NCI-H345 treated with DMSO at 0.1 percent for 48 hours (cell line): Measurements from ENCODE around the gene DBH.
A peak's percentile ranks its signal among the peaks of the same experiment; 100 is the strongest.
"Not testable (repeated sequence)": the region's sequence is repeated elsewhere in the genome, so short reads cannot be mapped to it uniquely, and the experiment has no call there.

Experiments used
- DNase-seq: peaks from one replicate; lab custom pipeline; 2025; ENCODE audit not compliant: unreplicated experiment; lab: John Stamatoyannopoulos, UW

Gene DBH

DNA sequence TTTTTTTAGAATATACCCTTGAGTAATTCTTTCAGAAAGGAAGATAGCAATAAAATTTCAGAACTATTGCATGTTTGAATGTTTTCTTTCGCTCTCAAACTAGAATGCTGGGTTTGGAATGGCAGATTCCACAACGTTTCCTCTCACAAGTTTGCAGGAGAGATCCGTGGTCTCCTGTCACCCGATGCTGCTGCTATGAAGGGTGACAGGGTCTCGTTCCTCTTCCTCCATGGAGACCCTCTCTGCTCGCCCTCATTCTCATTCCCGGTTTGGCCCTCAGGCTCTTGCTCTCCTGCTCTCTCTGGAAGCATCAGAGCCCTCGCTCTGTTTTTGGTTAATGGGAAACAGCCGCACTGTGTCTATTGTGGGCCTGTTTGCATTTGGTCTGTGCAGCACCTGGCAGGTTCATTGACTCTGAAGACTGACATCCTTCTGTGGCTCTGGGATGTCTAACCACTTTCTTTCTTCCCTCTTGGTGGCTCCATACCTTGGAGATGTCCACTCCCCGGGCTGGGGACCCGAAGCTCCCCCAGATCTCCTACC, 14.4 kb upstream of the DBH start:
- peak; percentile 46 for DNase-seq

DNA sequence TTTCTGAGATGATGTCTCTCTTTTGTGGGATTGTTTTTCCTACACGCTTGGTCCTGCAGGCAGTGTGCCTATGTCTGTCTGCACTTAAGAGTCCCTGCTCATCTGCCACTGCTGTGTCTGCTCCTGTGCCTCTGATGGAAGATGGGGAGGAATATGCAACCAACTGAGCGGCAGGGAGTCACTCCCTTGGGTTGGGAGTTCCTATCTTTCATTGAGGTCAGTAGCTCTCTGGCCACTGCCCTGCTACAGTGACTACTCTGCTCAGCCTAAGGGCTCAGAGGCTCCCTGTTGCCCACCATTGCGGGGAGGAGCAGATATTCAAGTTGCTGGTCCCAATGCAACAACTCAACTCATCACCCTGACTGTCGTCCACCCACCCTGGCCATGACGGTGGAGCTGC, 13.6 kb upstream of the DBH start:
- DNase-seq = no peak

DNA sequence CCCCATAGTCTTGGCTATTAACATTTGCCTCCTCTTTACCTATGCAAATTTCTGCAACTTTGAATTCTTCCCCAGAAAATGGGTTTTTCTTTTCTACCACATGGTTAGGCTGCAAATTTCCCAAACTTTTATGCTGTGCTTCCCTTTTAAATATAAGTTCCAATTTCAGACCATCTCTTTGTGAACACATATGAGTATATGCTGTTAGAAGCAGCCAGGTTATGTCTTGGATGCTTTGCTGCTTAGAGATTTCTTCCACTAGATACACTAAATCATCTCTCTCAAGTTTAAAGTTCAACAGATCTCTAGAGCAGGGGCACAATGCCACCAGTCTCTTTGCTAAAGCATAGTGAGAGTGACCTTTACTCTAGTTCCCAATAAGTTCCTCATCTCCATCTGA, 10.2 kb upstream of the DBH start:
- DNase-seq = not testable (repeated sequence)

DNA sequence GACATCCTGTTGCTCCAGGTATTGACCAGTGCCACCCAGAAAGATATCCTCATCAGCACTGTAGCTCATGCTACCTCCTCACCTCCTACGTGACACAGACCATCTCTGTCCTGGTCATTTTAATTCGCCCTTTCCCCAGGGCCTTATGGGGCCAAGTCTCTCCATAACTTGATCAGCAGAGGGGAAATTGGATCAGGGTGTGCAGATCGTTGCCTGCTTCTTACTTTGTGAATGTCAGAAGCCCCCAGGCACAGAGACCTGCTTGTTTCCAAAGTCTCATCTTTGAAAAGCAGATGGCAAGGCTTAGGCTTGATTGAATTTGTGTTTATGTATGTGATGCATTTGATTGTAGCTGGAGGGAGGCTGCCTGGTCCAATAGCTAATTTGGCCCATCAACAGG, 8.8 kb upstream of the DBH start:
- DNase-seq = no peak

DNA sequence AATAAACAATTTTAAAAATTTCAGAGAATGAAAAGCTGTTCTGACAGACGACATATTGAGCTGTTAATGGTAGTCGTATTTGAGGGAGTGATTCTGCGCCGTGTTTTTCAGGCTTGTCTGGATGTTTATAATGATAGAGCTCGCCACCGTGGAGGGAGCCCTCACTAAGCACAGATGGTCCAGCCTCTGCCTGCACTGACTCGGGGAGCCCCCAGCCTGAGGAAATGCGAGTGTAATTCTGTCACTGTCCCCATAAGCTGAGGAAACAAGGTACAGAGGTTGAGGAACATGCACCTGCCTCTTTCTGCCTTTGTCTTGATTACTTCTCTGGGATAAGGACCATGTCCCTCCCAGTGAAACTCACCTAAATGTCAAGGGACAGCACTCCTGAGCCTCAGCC, 7.4 kb upstream of the DBH start:
- no peak for DNase-seq

DNA sequence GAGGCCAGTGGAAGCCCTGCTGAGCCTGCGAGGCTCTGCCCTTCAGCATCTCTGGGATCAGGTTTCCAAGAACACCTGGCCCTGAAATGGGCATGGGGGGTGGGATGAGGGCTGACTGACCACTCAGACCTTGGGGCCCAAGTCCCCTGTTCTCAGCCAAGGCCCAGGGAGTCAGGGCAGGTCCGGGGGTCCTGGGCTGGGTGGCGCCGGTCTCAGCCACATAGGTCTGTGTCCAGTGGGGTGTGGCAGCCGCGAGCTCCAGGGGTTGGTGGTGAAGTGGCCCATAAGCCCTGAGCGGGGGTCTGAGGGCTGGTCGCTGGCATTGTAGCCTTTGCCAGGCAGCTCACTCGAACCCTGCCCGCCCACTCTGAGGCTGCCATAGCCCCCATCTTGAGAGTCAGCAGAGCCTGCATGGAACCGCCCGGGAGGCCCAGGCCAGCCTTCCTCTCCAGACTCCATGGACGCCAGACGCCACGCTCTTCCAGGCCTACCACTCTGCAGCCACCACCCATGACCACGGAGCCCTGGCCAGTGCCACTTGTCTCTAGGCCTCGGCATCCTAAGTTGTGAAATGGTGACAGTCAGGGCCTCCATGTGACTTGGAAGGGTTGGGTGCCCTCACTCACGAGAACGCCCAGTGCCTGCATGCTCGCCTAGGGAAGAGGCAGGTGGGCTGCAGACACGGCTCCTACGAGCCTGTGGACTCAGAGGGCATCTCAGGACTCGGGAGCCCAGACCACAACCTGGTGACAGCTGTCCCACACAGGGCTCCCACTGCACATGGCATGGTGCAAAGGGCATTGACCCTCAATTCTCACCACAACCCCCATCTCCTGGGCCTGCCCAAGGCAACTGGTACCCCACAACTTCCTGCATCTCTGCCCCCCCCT, 6.7 kb upstream of the DBH start:
- DNase-seq = no peak

DNA sequence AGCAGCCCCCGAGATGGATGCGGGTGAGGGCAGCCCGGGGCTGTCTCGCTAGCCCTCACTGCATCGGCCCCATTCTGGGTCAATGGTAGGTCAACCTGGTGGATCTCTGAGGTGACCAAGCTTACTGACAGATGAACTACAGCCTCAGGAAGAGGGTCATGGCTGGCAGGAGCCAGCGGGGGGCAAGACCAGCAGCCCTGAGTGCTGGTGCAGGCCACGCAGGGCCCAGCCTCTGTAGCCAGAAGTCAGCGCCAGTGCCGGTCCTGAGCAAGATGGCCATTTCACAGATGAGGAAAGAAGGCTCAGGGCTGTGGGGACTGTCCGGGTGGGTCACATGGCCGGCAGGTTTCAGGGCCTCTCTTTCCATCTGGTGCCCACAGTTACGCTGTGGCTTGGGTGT, 5.1 kb upstream of the DBH start:
- DNase-seq = no peak

DNA sequence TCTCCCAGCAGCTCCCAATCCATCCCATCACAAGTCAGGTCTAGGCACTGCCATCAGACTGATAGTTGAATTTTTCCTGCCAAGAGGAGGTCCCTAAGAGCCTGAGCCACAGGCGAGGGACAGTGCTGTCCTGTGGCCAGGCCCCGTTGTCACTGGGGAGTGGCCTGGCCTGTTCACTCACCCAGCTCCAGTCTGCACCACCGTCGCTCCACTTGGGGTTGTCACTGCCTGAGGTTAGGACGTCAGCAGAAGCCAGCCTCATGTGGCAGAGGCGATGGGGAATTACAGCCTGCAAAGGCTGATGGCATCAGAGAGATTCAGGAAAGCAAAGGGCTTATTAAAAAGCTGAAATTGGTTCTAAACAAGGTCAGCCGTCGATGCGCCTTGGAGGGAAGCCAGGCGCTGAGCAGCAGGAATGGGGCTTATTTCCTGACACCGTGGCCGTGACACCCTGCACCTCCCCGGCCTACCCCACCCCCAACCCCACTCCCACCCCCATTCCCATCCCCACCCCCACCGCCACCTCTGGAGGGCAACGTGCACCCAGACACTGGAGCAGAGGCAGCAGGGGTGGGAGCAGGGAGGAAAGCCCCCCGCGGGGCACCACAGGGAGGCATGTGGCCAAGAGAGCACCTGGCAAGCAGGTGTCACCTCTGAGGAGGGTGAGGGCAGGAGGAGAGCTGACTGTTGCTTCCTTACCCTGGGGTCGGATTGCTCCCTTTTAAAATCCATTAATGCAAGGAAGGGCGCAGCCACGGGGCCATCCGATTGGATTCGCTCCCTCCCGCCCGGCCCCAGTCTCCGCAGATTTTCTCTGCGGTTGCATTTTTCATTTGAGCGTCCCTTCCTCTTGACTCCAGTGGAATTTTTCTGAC, 3.1 kb upstream of the DBH start:
- DNase-seq = peak; percentile 56

DNA sequence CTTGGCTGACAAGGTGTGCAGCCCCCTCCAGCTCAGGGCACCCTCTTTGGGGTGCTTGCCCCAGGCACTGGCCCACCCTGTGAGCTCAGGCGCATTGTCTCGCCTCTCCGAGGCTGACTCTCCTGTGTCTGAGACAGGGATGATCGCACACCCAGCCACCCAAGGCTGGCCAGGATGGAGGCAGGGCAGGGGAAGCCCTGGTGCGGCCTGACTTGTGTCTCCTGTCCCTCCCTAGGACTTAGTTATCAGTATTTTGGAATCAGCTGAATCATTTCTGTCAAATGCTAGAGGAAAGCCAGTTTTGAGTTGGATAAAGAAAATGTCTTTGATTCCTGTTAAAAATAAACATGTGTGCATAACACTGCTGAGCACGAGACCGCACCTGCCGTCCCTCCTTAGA, 2.5 kb upstream of the DBH start:
- DNase-seq = peak; percentile 69

DNA sequence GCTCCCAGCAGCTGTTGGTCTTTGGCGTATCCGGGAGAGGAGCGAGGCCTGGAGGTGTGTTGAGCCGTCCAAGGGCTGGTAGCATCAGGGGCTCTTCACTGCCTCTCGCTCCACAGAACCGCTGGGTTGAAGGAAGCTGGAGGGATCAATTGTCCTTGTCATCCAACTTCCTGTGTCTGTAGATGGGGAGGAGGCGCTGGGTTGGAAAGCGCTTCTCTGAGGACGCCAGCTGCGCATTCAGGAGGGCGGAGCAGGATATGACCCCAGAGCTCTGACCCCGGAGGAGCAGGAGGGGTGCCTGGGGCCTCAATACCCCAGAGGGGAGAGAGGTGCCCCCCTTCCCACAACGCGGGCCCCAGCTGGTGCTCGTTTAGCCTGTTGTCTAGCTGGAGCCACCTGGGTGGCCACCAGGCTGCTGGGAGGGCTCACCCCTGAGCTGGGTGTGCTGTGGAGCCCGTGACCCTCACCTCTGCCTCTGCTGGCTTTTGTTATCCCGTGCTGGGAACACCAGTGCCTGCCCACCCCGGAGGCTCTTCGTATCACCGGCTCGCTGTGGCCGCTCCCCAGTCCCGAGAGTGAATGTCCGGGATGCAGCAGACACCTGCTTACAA, 2.0 kb upstream of the DBH start:
- peak; percentile 69 for DNase-seq

DNA sequence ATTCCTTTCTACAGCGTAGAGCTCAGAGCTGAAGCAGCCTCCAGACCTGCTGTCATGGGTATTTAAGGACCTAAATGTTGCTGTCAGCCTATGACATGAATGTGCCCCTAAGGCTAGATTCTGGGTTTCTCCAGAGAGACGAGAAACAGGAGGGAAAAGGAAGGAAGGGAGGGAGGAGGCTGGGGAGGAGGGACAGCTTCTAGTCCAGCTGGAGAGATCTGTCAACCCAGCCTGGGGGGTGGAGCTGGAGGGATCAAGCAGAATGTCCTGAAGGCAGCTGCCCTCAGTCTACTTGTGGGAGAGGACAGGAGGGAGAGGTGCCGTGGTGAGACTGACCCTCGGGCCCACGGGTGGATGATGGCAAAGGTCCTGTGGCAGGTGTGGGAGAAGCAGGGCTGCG, 1.1 kb upstream of the DBH start:
- no peak for DNase-seq

DNA sequence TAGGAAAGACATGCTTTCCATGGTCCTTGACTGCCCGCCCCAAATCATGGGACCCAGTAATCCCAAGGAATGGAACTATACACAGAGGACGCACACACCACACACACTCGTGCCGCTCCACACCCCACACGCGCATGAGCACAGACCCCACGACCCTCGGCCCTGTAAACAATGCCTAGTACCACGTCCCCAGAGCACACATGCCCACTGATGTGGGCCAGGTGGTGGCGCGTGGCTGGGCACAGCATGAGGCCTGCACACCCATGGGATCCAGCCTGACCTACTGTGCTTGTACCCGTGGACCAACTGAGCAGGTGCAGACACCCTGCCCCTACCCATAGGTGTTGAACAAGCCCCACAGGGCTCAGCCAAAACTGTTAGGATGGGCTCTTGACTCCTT, 739 bp downstream of the DBH start:
- DNase-seq = no peak

DNA sequence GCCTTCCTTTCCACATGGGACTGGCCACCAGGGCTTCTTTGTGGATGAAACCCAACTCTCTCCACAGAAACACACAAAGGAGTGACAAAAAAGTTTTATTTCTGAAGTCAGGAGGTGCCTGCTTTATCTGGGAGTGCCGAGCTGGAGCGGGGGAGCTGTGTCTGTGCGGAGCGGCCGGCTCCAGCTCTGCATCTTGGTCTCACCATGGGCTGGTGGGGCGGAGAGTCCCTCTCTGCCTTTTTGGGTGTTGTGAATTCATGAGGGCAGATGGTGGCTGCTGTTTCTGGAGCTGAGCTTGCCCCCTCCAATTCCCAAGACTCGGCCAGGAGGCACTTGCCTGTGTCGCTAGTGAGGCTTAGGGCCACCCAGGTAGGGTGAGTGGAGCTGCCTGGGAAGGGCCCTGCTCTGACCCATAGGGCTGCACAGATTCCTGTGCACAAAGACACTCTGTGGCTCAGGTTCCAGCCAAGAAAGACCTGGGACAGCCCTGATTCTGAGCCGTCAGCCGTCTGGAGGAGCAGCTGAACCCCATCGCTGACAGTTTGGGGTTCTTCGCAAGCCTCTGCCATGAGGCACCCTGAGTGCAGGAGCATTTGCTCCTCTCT, 1.4 kb downstream of the DBH start:
- no peak for DNase-seq

DNA sequence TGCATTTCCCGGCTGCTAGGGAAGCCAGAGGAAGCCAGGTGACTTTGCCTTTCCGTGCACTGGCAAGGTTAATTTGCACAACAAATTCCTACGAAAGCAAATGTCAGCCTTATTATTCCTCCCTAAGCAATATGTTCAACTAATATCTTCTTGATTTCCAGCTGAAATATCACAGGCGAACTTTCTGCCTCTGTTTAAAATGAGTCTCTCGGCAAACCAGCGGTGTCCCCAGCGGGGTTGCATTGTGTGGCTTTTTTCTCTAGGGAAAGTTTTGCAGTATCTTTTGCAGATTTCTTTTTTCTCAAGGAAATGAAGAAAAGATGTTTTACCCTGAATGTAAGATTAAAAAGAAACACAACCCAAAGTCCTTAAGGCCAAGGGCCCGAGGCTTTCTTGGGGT, 1.9 kb downstream of the DBH start:
- no peak for DNase-seq

DNA sequence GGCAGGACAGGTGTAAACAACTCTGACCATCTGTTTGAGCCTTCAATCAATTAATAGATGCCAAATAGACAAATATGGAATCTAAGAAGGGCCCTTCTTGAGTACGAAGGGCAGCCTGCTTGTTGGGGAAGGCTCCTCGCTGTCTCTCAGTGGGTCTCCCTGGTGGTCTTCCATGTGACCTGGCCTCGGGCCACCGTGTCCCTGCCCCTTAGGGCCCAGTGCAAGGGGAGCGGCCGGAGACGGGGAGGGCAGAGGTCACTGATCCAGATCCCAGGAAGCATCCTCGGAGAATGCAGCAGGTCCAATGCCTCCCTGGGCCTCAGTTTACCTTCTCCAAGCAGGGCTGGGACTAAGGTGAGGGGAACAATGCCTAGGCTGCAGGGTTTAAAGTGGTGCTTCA, 2.5 kb downstream of the DBH start:
- no peak for DNase-seq

DNA sequence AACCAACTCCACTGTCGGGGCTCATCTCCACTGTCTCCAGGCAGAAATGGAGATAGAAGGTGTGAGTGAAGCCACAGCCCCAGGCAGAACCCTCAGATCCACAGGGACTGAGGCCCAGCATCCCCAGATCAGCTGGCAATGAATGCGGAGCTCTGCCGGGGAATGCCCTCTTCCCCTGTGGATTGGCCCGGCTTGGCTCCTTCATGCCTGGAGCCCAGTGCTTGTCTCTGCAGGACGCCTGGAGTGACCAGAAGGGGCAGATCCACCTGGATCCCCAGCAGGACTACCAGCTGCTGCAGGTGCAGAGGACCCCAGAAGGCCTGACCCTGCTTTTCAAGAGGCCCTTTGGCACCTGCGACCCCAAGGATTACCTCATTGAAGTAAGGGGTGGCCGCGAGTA, 3.5 kb downstream of the DBH start:
- no peak for DNase-seq

DNA sequence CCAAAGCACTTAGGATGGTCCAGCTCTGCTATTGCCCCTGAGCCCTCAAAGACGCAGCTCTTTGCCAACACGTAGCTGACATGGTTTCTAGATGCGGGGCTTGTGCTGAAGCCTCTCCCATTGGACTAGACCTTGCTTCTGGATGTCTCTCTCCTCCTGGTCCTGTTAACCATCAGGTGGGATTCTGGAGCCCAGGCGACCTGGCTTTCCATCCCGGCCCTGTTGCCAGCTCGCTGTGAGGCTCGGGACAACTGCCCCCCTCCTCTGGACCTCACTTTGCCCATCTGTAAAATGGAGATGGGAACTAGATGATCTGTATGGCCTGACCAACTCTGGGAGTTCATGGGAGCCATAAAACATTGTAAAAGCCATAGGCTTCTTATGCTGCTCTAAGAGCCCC, 4.0 kb downstream of the DBH start:
- DNase-seq = no peak

DNA sequence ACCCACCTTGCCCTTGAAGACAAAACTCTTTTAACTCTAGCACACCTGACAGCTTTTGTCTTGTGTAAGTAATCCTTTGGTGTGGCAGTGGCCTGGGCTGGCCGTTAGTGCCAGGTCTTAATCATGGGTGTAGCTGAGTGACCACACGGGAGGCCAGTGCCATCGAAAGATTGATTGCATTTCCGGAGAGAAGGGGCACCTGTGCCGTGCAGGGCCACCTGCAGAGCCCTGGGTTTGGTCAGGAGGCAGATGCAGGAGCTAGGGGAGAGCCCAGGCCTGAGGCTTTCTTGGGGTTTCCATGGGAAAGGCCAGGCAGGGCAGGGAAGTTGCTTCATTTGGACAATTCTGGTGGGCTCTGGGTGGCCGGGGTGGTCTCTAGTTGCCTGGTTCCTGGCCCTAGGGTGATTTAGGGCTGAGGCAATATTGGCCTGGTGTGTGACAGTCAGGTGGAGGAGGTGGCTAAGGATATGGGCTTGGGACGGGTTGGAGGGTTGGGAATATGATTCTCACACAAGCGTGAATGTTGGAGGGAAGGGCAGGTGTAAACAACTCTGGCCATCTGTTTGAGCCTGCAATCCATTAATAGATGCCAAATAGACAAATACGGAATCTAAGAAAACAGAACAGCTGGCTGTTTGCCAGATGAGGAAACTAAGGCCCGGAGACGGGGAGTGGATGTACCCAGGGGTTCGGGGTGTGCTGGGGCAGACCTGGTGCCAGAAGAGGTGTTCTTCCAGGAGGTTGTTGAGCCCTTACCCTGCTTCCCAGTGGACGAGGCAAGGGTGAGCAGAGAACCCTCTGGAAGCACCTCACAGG, 4.6 kb downstream of the DBH start:
- no peak for DNase-seq

DNA sequence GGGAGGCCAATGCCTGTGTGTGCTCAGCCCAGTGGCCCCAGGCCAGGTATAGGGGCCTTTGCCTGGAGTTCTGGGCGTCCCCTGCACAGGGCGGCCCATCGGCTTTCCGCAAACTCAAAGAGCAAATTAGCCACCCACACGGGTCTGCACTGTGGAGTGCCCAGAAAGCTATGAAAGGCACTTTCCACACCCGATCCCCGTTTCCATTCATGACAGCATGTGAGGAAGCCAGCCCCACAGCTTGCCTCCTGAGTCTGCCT, 5.2 kb downstream of the DBH start:
- no peak for DNase-seq

DNA sequence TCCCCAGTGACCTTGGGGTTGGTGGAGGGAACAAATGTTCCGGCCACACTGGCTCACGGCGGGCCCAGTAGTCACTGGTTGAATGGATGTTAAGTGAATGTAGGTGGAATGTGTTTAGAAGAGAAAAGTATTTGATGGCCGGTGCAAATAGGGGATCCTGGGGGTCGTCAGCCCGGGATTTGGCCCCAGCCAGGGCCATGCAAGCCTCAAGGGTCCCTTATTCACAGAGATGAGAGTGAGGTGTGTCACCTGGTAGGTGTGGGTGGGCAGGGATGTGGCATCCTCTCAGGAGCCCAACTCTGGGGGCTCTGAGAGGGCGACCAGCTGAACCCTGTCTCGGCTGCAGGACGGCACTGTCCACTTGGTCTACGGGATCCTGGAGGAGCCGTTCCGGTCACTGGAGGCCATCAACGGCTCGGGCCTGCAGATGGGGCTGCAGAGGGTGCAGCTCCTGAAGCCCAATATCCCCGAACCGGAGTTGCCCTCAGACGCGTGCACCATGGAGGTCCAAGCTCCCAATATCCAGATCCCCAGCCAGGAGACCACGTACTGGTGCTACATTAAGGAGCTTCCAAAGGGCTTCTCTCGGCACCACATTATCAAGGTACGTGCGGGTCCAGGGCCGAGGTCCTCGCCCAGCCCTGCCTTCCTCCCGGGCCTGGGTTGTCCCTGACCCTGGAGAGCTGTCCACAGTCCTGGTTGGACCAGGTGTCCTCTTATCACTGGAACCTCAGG, 5.9 kb downstream of the DBH start:
- DNase-seq = no peak
